DND-41 (cell line): ENCODE data around the gene KCND3.

Experiments used
- EZH2 ChIP-seq: IDR thresholded peaks from 3 replicates; pipeline ENCODE4 v1.6.1; 2012; ENCODE audit warnings: borderline replicate concordance, low read depth, mild to moderate bottlenecking, moderate library complexity, low read length, inconsistent platforms; ENCODE audit not compliant: severe bottlenecking
- TF ChIP-seq, protein P1 (sequence below): IDR thresholded peaks from 2 replicates; pipeline ENCODE4 v1.5.1; 2012; ENCODE audit warnings: borderline replicate concordance, low read length, moderate library complexity, mild to moderate bottlenecking; ENCODE audit not compliant: poor library complexity, severe bottlenecking; ENCODE audit errors: extremely low read depth

DNA sequence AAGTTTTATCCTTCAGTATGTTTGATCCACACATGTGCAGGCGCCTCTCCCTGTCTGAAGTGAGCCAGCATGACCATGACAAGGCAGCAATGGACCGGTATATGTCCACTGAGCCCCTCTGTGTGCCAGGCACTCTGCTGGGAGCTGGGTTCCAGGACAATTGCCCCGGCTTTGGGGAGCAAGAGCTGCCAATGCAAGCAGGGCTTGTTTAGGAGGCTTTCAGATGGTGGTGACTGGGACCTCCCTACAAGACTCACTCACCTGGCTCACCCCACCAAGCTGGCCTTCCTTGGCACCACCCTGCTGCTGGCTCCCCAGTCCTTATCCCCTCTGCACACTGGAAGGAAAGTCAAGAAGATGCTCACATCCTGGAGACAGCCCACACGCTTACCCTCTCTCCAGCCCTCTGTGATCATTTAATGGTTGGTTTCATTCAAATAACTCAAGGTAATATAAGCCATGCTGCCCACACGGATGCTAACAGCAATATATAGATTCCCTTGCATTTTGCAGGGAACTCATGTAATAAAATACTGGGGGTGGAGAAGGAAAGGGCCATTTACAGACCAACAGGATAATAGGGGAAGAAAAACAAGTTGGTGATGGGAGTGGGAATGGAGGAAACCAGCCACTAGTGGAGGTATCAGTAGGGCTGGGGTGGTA lies 23.6 kb downstream of the KCND3 start:
- no peak for TF ChIP-seq EZH2
- TF ChIP-seq, protein P1, sequence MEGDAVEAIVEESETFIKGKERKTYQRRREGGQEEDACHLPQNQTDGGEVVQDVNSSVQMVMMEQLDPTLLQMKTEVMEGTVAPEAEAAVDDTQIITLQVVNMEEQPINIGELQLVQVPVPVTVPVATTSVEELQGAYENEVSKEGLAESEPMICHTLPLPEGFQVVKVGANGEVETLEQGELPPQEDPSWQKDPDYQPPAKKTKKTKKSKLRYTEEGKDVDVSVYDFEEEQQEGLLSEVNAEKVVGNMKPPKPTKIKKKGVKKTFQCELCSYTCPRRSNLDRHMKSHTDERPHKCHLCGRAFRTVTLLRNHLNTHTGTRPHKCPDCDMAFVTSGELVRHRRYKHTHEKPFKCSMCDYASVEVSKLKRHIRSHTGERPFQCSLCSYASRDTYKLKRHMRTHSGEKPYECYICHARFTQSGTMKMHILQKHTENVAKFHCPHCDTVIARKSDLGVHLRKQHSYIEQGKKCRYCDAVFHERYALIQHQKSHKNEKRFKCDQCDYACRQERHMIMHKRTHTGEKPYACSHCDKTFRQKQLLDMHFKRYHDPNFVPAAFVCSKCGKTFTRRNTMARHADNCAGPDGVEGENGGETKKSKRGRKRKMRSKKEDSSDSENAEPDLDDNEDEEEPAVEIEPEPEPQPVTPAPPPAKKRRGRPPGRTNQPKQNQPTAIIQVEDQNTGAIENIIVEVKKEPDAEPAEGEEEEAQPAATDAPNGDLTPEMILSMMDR, result no peak
